Right kidney (tissue), 1 donor: ENCODE results near the gene RRAGD.

ENCODE experiments used
- DNase-seq: peaks from one replicate; pipeline ENCODE4 v3.0.0-alpha.2; 2016

RRAGD gene

GRCh38 chr6:89375427-89376267 is 36.4 kb downstream of the RRAGD start:
- DNase-seq: peak; percentile 42

- no peak for DNase-seq
These were observed 39.6 kb downstream of the RRAGD start for GRCh38 chr6:89372506-89372901.

- peak; percentile 56 for DNase-seq
These were observed 40.1 kb downstream of the RRAGD start for GRCh38 chr6:89371849-89372505.

- DNase-seq: no peak
These were observed 43.1 kb downstream of the RRAGD start for GRCh38 chr6:89368999-89369398.

- DNase-seq: no peak
These were observed 44.0 kb downstream of the RRAGD start for GRCh38 chr6:89368107-89368506.

GRCh38 chr6:89364586-89364985 is 47.5 kb downstream of the RRAGD start:
- DNase-seq: no peak

- DNase-seq: no peak
These were observed 50.9 kb downstream of the RRAGD start for GRCh38 chr6:89361171-89361570.

GRCh38 chr6:89360415-89360999 is 51.6 kb downstream of the RRAGD start:
- DNase-seq: no peak

GRCh38 chr6:89359561-89359960 is 52.5 kb downstream of the RRAGD start:
- no peak for DNase-seq

GRCh38 chr6:89357390-89357789 is 54.7 kb downstream of the RRAGD start:
- no peak for DNase-seq

- no peak for DNase-seq
These were observed 55.4 kb downstream of the RRAGD start for GRCh38 chr6:89356642-89357170.

- no peak for DNase-seq
These were observed 56.4 kb downstream of the RRAGD start for GRCh38 chr6:89355511-89356194.

- no peak for DNase-seq
These were observed 58.2 kb downstream of the RRAGD start for GRCh38 chr6:89353702-89354392.

GRCh38 chr6:89353118-89353556 is 58.9 kb downstream of the RRAGD start:
- no peak for DNase-seq

- peak; percentile 99 for DNase-seq
These were observed 59.6 kb downstream of the RRAGD start, which contains the start of gene UBE2J1 for GRCh38 chr6:89352278-89353117. TSS of gene UBE2J1 (minus strand) at chr6:89352722. CDS start at chr6:89352569, 153 bp downstream.

GRCh38 chr6:89351671-89352277 is 60.3 kb downstream of the RRAGD start:
- DNase-seq: no peak

GRCh38 chr6:89350281-89350966 is 61.6 kb downstream of the RRAGD start:
- no peak for DNase-seq

- no peak for DNase-seq
These were observed 63.7 kb downstream of the RRAGD start for GRCh38 chr6:89348372-89348771.

- DNase-seq: no peak
These were observed 64.2 kb downstream of the RRAGD start for GRCh38 chr6:89347825-89348224.

GRCh38 chr6:89346433-89346832 is 65.6 kb downstream of the RRAGD start:
- no peak for DNase-seq
